RWPE1 (cell line): ENCODE measurements around the gene ACOT9.

Source experiments
- CTCF ChIA-PET: fragments of 350-600 bp; sonication (Branson Sonifier 250); formaldehyde crosslinking; extraction: SDS; loops from one replicate; lab custom pipeline; 2021; lab: Yijun Ruan, JAX
- POLR2A ChIA-PET: fragments of 400-600 bp; formaldehyde crosslinking; extraction: SDS; loops from one replicate; lab custom pipeline; 2020; ENCODE audit warnings: antibody characterized with exemption; ENCODE audit not compliant: low non-redundant PET; lab: Yijun Ruan, JAX
- DNase-seq: peaks from one replicate; pipeline ENCODE4 v3.0.0; 2012; ENCODE audit warnings: low spot score
- H3K27ac ChIP-seq: fragments of 450-650 bp; 2 replicates; pipeline ENCODE4 v1.5.1; 2017
- TF ChIP-seq, protein P1 (sequence below): fragments of 450-650 bp; conservative IDR thresholded peaks from 2 replicates; pipeline ENCODE4 v1.5.1; 2017; ENCODE audit warnings: low read depth, mild to moderate bottlenecking

ACOT9 gene

DNA sequence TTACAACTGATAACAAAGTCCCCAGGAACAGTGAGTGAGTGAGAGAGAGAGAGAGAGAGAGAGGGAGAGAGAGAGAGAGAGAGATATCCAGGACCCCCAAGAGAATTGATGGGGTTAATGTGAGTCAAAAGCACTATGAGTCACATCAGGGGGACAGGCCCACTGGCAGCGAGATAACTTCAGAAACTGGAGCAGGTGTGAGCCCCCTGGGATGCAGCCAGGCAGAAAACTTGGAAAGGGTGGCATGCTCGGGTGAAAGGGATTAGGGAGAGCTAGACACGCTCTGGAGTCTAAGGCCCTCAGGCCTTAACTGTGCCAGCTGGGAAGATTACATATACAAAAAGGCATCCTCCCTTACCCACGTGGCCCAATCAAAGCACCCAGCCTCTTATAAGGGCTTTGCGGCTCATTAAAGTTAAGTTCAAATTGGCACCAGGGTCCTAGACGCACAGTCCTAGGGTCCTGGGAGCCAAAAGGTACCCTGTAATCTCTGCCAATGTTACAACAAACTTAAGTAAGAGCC is 841 bp downstream of the ACOT9 start:
- CTCF ChIA-PET, result no interaction called here
- peak; percentile 73 for DNase-seq
- POLR2A ChIA-PET, result interaction anchor here (0.5 to 1.7 kb wide), 2 partner anchors 42 to 315 kb away, joined by 3 to 5 read pairs; no protein-coding TSS in a partner anchor
- H3K27ac ChIP-seq, result peak overlapping the region; percentile 98
- TF ChIP-seq, protein P1, sequence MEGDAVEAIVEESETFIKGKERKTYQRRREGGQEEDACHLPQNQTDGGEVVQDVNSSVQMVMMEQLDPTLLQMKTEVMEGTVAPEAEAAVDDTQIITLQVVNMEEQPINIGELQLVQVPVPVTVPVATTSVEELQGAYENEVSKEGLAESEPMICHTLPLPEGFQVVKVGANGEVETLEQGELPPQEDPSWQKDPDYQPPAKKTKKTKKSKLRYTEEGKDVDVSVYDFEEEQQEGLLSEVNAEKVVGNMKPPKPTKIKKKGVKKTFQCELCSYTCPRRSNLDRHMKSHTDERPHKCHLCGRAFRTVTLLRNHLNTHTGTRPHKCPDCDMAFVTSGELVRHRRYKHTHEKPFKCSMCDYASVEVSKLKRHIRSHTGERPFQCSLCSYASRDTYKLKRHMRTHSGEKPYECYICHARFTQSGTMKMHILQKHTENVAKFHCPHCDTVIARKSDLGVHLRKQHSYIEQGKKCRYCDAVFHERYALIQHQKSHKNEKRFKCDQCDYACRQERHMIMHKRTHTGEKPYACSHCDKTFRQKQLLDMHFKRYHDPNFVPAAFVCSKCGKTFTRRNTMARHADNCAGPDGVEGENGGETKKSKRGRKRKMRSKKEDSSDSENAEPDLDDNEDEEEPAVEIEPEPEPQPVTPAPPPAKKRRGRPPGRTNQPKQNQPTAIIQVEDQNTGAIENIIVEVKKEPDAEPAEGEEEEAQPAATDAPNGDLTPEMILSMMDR, result no peak

DNA sequence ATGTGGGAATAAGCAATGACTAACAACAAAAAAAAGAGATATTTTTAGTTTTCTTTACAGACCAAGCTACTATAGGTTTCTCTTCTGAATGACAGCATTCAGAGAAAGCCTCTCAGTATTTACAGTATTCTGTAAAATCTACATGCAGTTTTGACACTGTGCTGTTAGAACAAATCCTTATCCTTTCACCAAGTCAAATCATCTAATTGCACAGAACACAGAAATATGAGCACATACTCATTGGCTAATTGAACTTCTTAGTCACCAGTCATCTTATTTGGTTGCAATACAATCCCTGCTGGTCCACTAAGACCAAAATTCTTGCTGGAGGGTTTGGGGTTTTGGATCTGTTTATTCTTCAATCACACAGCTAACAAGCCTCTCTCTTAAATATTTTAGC is 5.7 kb downstream of the ACOT9 start:
- no peak for DNase-seq
- no peak overlapping the region for H3K27ac ChIP-seq
- TF ChIP-seq, protein P1, result no peak
- POLR2A ChIA-PET, result no interaction called here
- CTCF ChIA-PET, result no interaction called here

DNA sequence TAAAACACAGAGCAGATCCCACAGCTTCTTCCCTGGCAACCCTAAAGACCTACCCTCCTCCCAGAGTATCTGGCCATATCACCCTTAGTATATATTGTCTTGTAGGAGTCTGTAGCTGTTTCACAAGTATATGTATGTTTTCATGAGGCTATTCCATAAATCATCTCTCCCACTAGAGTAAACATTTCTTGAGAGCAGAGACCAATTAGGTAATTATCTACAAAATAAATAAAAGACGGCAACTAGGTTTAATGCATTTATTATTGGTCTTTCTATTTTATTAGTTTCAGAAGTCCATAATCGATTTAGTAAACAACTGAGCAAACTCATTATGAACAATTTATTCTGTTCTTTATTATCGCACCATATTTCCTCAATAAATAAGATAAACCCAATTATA is 7.0 kb downstream of the ACOT9 start:
- CTCF ChIA-PET, result interaction anchor here (0.5 to 0.6 kb wide), 2 partner anchors 10 to 1685 kb away, joined by 4 to 6 read pairs; no protein-coding TSS in a partner anchor

DNA sequence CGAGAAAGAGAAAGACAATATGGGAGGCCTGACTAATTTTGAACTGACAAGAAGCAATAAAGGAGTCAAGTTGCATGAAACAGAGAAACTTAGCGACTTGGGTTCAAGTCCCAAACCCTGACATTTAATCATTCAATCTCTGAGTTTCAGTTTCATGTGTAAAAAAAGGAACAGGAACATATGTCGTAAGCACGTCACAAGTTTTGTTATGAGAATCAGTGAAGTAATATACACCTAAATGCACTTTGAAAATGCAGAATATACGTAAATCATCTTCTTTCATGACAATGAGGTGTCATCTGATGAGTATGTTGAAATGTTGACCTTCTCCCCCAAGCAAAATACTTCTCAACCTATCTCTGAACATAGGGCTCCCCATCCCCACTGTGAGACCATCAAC is 10.4 kb downstream of the ACOT9 start:
- ChIA-PET CTCF (no interaction called here), POLR2A (no interaction called here)
- TF ChIP-seq, protein P1, result no peak
- no peak for DNase-seq
- no peak overlapping the region for H3K27ac ChIP-seq

More for the DNA sequence above, 7.0 kb downstream of the ACOT9 start:
- no peak overlapping the region for H3K27ac ChIP-seq
- no peak for DNase-seq
- POLR2A ChIA-PET, result no interaction called here
- TF ChIP-seq, protein P1, result no peak

DNA sequence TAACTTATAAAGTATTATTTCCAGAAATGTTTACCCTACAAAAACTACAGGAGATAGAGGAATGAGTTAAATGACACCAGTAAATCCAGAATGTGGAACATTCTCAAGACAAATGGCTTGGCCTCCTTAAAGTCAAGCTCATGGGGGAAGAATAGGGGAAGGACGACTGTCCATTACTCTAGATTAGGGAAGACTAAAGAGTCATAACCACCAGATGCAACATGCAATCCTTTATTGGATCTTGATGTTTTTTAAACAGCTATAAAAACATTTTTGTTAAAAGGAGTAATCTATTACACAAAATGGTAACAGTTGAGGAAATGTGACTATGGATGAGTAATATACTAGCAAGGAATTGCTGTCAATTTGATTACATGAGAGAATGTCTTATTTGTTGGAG is 11.1 kb downstream of the ACOT9 start:
- H3K27ac ChIP-seq, result no peak overlapping the region
- ChIA-PET CTCF (no interaction called here), POLR2A (no interaction called here)
- DNase-seq, result no peak
- TF ChIP-seq, protein P1, result no peak

DNA sequence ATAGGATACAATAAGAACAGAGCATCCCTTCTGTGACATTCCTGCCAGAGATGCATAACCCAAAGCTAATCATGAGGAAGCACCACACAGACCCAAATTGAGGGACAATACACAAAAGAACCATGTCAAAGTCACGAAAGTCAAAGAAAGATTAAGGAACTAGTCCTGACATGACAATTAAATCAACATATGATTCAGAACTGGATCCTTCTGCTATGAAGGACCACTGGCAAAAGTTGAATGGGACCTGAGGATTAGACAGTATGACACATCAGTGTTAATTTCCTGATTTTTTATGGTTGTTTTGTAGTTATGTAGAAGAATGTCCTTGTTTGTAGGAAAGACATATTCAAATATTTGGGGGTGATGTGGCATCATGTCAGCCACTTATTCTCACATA is 13.9 kb downstream of the ACOT9 start:
- CTCF ChIA-PET, result no interaction called here
- no peak for DNase-seq
- POLR2A ChIA-PET, result no interaction called here
- H3K27ac ChIP-seq, result no peak overlapping the region
- TF ChIP-seq, protein P1, result no peak
